Progenitor cell of endocrine pancreas (in vitro differentiated cells): Measurements from ENCODE around the gene CDH20. TPM values are rescaled to one million over a fixed set of nuclear protein-coding genes. Genes with fewer than 3 reads are reported as not detected.

Source experiments
- DNase-seq: peaks from one replicate; pipeline ENCODE4 v3.0.0; 2021; ENCODE audit warnings: low spot score; ENCODE audit not compliant: unreplicated experiment
- H3K27ac Mint-ChIP-seq: 2 replicates; pipeline ENCODE4 v1.8.0; 2021; ENCODE audit warnings: mild to moderate bottlenecking, moderate library complexity, mixed read lengths
- H3K27me3 Mint-ChIP-seq: 2 replicates; pipeline ENCODE4 v1.8.0; 2021; ENCODE audit warnings: mixed read lengths
- H3K36me3 Mint-ChIP-seq: 2 replicates; pipeline ENCODE4 v1.8.0; 2022; ENCODE audit warnings: mixed read lengths; ENCODE audit not compliant: insufficient read depth
- H3K4me1 Mint-ChIP-seq: 2 replicates; pipeline ENCODE4 v1.8.0; 2021; ENCODE audit warnings: low read depth, mixed read lengths
- H3K4me3 Mint-ChIP-seq: 2 replicates; pipeline ENCODE4 v1.8.0; 2021; ENCODE audit warnings: low read depth, mild to moderate bottlenecking, moderate library complexity, mixed read lengths
- H3K9me3 Mint-ChIP-seq: 2 replicates; pipeline ENCODE4 v1.8.0; 2021; ENCODE audit warnings: low read depth, mixed read lengths
- total RNA-seq: library from RNA; stranded (reverse); gene quantifications from 2 replicates; pipeline ENCODE4 v1.2.1, GENCODE V29; 2021
- TF ChIP-seq, protein P1 (sequence below): fragments of 200-600 bp; sonication (generic); IDR thresholded peaks from one replicate; pipeline ENCODE4 v1.5.0; 2021; ENCODE audit warnings: antibody characterized with exemption, mild to moderate bottlenecking; ENCODE audit not compliant: unreplicated experiment

CDH20 gene
- total RNA-seq, 1 donor from 2014 or later = 0.65 TPM

DNA sequence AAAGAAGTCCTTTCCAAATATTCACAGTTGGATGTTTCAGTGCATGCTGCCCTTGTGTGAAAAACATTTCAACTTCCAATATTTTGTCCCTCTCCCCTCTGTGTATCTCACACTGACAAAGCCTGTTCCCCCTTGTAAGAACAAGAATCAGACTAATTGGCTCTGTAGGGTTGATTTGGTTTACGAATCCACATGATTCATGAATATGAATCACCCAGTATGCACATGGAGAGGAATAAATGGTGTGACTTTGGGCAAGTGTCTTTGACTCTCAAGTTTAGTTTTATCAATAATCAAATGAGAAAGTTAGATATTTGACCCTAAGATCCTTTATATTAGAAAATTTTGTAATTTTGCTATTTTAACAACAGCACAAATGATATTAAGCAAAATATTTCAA is 9.3 kb upstream of the CDH20 start:
- H3K4me1 Mint-ChIP-seq = no peaks in the 10 kb centered on the region
- no peak overlapping the region for H3K27ac Mint-ChIP-seq
- DNase-seq = no peak
- H3K36me3 Mint-ChIP-seq = no peaks in the 10 kb centered on the region
- peaks cover 13% of the 10 kb centered on the region for H3K27me3 Mint-ChIP-seq
- no peak overlapping the region for H3K4me3 Mint-ChIP-seq
- TF ChIP-seq, protein P1, sequence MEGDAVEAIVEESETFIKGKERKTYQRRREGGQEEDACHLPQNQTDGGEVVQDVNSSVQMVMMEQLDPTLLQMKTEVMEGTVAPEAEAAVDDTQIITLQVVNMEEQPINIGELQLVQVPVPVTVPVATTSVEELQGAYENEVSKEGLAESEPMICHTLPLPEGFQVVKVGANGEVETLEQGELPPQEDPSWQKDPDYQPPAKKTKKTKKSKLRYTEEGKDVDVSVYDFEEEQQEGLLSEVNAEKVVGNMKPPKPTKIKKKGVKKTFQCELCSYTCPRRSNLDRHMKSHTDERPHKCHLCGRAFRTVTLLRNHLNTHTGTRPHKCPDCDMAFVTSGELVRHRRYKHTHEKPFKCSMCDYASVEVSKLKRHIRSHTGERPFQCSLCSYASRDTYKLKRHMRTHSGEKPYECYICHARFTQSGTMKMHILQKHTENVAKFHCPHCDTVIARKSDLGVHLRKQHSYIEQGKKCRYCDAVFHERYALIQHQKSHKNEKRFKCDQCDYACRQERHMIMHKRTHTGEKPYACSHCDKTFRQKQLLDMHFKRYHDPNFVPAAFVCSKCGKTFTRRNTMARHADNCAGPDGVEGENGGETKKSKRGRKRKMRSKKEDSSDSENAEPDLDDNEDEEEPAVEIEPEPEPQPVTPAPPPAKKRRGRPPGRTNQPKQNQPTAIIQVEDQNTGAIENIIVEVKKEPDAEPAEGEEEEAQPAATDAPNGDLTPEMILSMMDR = no peak
- H3K9me3 Mint-ChIP-seq = no peaks in the 10 kb centered on the region

DNA sequence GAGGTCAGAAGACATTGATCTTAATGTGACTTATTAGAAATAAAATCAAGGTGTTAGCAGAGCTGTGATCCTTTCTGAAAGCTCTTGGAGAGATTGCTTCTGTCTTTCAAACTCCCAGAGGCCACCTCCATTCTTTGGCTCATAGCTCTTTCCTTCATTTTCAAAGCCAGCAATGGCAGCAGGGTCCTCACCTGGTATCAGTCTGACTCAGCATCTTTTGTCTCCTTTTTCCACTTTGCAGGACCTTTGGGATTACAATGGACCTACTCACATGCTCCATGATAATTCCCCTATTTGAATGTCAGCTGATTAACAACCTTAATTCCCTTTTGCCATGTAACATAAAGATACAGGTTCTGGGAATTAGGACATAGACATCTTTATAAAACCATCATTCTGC is 6.8 kb upstream of the CDH20 start:
- Mint-ChIP-seq H3K36me3 (no peaks in the 10 kb centered on the region), H3K4me3 (no peak overlapping the region), H3K27ac (no peak overlapping the region), H3K9me3 (no peaks in the 10 kb centered on the region), H3K27me3 (peaks cover 18% of the 10 kb centered on the region), H3K4me1 (no peaks in the 10 kb centered on the region)
- TF ChIP-seq, protein P1 = no peak
- DNase-seq = no peak

DNA sequence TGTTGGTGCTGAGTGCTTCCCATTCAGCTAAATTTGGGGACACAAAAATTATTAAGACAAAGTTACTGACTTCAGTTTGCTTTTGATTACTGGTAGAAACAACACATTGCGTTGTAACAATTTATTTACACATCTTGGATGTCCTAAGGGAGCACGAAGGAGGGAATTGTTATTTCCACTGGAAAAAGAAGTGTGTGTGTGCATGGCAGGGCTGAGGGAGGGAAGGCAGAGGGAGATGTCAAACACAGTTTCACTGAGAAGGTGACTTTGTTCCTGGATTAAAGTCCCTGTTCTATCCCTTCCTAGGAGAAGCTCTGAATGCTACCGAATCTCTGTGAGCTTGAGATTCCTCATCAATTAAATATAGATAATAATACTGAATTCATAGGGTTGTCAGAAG is 3.8 kb upstream of the CDH20 start:
- Mint-ChIP-seq H3K27ac (no peak overlapping the region), H3K4me3 (no peak overlapping the region), H3K9me3 (no peaks in the 10 kb centered on the region), H3K4me1 (peaks cover 1% of the 10 kb centered on the region), H3K27me3 (peaks cover 44% of the 10 kb centered on the region), H3K36me3 (no peaks in the 10 kb centered on the region)
- no peak for DNase-seq
- TF ChIP-seq, protein P1 = no peak

DNA sequence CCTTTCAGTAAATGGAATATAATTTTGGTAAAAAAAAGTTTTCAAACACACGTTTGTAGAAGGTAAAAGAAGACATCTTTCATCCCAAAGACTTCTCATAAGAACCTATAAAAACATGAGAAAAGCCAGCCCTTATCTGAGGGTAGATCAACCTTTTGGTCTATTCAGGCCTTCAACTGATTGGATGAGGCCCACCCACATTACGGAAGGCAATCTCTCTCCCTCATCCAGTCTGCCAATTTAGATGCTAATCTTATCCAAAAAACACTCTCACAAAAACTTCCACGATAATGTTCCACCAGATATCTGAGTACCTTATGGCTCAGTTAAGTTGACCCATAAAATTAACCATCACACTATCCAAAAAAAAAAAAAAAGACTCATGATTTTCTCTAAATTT is 2.2 kb upstream of the CDH20 start:
- DNase-seq = no peak
- no peaks in the 10 kb centered on the region for H3K36me3 Mint-ChIP-seq
- no peaks in the 10 kb centered on the region for H3K9me3 Mint-ChIP-seq
- TF ChIP-seq, protein P1 = no peak
- H3K27me3 Mint-ChIP-seq = peaks cover 61% of the 10 kb centered on the region
- H3K27ac Mint-ChIP-seq = no peak overlapping the region
- no peak overlapping the region for H3K4me3 Mint-ChIP-seq
- H3K4me1 Mint-ChIP-seq = peaks cover 5% of the 10 kb centered on the region

DNA sequence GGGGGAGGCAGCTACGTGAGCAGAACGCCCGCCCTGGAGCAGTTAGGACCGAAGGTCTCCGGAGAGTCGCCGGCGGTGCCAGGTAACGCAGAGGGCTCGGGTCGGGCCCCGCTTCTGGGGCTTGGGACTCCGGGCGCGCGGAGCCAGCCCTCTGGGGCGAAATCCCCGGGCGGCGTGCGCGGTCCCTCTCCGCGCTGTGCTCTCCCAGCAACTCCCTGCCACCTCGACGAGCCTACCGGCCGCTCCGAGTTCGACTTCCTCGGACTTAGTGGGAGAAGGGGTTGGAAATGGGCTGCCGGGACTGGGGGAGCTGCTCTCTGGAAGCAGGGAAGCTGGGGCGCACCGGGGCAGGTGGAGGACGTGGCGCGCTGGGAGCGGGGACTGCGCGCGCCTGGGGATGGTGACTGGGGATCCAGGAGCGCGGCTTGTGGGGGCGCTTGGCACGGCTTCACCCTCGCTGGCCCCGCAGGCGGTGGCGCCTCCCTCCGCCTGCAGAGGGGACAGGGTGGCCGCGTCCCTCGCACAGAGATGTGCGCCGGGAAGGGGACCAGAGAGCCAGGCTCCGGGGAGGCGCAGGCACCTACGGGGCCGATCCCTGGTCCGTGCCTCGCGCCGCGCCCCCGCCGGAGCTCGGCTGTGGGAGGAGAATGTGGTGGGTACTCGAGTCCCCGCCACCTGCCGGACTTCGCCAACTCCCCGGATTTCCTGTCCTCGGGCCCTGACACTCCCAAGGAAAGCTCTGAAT is 688 bp downstream of the CDH20 start:
- TF ChIP-seq, protein P1 = peak; percentile 19
- Mint-ChIP-seq H3K4me3 (peak overlapping the region; percentile 75), H3K36me3 (no peaks in the 10 kb centered on the region), H3K27me3 (peaks cover 65% of the 10 kb centered on the region), H3K4me1 (peaks cover 5% of the 10 kb centered on the region), H3K9me3 (no peaks in the 10 kb centered on the region), H3K27ac (no peak overlapping the region)
- peak; percentile 16 for DNase-seq
